ENCODE measurements around the gene FZD7. TPM values are rescaled to one million over a fixed set of nuclear protein-coding genes. Genes with fewer than 3 reads are reported as not detected.

Gene FZD7
- total RNA-seq, 1 donor from 2014 or later: 35.2 TPM

GRCh38 chr2:202032846-202033316 lies 774 bp upstream of the FZD7 start:
- Histone ChIP-seq H3K36me3 (no peaks in the 10 kb centered on the region), H3K9me3 (replicated peaks) (no peaks in the 10 kb centered on the region), H3K27me3 (ENCODE audit: low read depth) (peaks cover 47% of the 10 kb centered on the region), H3K27ac (replicated peaks) (peak overlapping the region; percentile 98), H3K4me1 (peaks cover 58% of the 10 kb centered on the region), H3K4me3 (peak overlapping the region; percentile 87)
- intact Hi-C loops (cut with micrococcal nuclease): no loop called here
- DNase-seq: peak; percentile 54
- TF ChIP-seq CTCF (IDR thresholded peaks at IDR 0.05; ENCODE audit: borderline replicate concordance): no peak

- Histone ChIP-seq H3K4me1 (peaks cover 69% of the 10 kb centered on the region), H3K27ac (replicated peaks) (peak overlapping the region; percentile 98), H3K36me3 (no peaks in the 10 kb centered on the region), H3K27me3 (ENCODE audit: low read depth) (peaks cover 57% of the 10 kb centered on the region), H3K4me3 (peak overlapping the region; percentile 87), H3K9me3 (replicated peaks) (no peaks in the 10 kb centered on the region)
- no peak for TF ChIP-seq CTCF (IDR thresholded peaks at IDR 0.05; ENCODE audit: borderline replicate concordance)
- DNase-seq: peak; percentile 28
- intact Hi-C loops (cut with micrococcal nuclease): no loop called here
These were observed 814 bp downstream of the FZD7 start for GRCh38 chr2:202034249-202035088.

- peak; percentile 64 for DNase-seq
- Histone ChIP-seq H3K4me1 (peaks cover 69% of the 10 kb centered on the region), H3K27me3 (ENCODE audit: low read depth) (peaks cover 66% of the 10 kb centered on the region), H3K4me3 (peak overlapping the region; percentile 87), H3K36me3 (no peaks in the 10 kb centered on the region), H3K9me3 (replicated peaks) (no peaks in the 10 kb centered on the region), H3K27ac (replicated peaks) (peak overlapping the region; percentile 98)
- intact Hi-C loops (cut with micrococcal nuclease): no loop called here
- TF ChIP-seq CTCF (IDR thresholded peaks at IDR 0.05; ENCODE audit: borderline replicate concordance): peak; percentile 64
These were observed 1.7 kb downstream of the FZD7 start for GRCh38 chr2:202035089-202035940.

GRCh38 chr2:202035941-202036372 lies 2.3 kb downstream of the FZD7 start:
- DNase-seq: no peak
- H3K27me3 ChIP-seq (ENCODE audit: low read depth): peaks cover 70% of the 10 kb centered on the region
- peak overlapping the region; percentile 75 for H3K27ac ChIP-seq (replicated peaks)
- intact Hi-C loops (cut with micrococcal nuclease): no loop called here
- peaks cover 72% of the 10 kb centered on the region for H3K4me1 ChIP-seq
- H3K4me3 ChIP-seq: peak overlapping the region; percentile 87
- no peaks in the 10 kb centered on the region for H3K36me3 ChIP-seq
- H3K9me3 ChIP-seq (replicated peaks): no peaks in the 10 kb centered on the region
- TF ChIP-seq CTCF (IDR thresholded peaks at IDR 0.05; ENCODE audit: borderline replicate concordance): no peak

GRCh38 chr2:202036601-202037037 lies 3.0 kb downstream of the FZD7 start:
- Histone ChIP-seq H3K27me3 (ENCODE audit: low read depth) (peaks cover 70% of the 10 kb centered on the region), H3K9me3 (replicated peaks) (no peaks in the 10 kb centered on the region)

More at GRCh38 chr2:202036601-202037037, 3.0 kb downstream of the FZD7 start:
- H3K4me1 ChIP-seq: peaks cover 72% of the 10 kb centered on the region
- peak overlapping the region; percentile 75 for H3K27ac ChIP-seq (replicated peaks)
- no peak for DNase-seq
- no peaks in the 10 kb centered on the region for H3K36me3 ChIP-seq
- TF ChIP-seq CTCF (IDR thresholded peaks at IDR 0.05; ENCODE audit: borderline replicate concordance): no peak
- intact Hi-C loops (cut with micrococcal nuclease): no loop called here
- H3K4me3 ChIP-seq: peak overlapping the region; percentile 87
